Gastroesophageal sphincter (tissue), 4 donors: ENCODE data around the gene DNAH8. TPM values are rescaled to one million over a fixed set of nuclear protein-coding genes. Genes with fewer than 3 reads are reported as not detected.

Experiments used
- ATAC-seq: fragments of 150-250 bp; one replicate; pipeline ENCODE4 v1.9.1; 2016; ENCODE audit warnings: mild to moderate bottlenecking, moderate library complexity
- H3K27ac ChIP-seq, 4 donors: fragments of 200-600 bp; sonication (generic) in 3 of 4; 1 replicate in 3 of 4; 2 replicates in 1 of 4; pipeline ENCODE4 v1.5.1; 2016 to 2019
- H3K27me3 ChIP-seq: fragments of 200-600 bp; sonication (generic); one replicate; pipeline ENCODE4 v1.5.1; 2019
- H3K36me3 ChIP-seq, 2 donors: fragments of 200-600 bp; sonication (generic); one replicate each; pipeline ENCODE4 v1.5.1; 2019; ENCODE audit warnings: control low read depth in 1 of 2
- H3K4me1 ChIP-seq, 3 donors: fragments of 200-600 bp; sonication (generic); 1 replicate in 2 of 3; 2 replicates in 1 of 3; pipeline ENCODE4 v1.5.1; 2016 to 2019; ENCODE audit warnings: control low read depth in 2 of 3
- H3K4me3 ChIP-seq, 2 donors: fragments of 200-600 bp; sonication (generic); one replicate each; pipeline ENCODE4 v1.5.1; 2019; ENCODE audit warnings: mild to moderate bottlenecking in 1 of 2, moderate library complexity in 1 of 2
- H3K9me3 ChIP-seq, 3 donors: fragments of 200-600 bp; sonication (generic); one replicate each; pipeline ENCODE4 v1.5.1; 2017 to 2019; ENCODE audit warnings: control low read depth in 2 of 3
- EP300 ChIP-seq: sonication (generic); formaldehyde crosslinking; IDR thresholded peaks from one replicate; pipeline ENCODE4 v1.6.1; 2017; ENCODE audit warnings: antibody characterized with exemption, mild to moderate bottlenecking
- POLR2A ChIP-seq, 2 donors: fragments of 450-650 bp; IDR thresholded peaks; one replicate each; pipeline ENCODE4 v1.6.1; 2017; ENCODE audit warnings: antibody characterized with exemption in 2 of 2, mild to moderate bottlenecking in 2 of 2, moderate library complexity in 1 of 2
- POLR2AphosphoS5 ChIP-seq: sonication (generic); formaldehyde crosslinking; IDR thresholded peaks from one replicate; pipeline ENCODE4 v1.6.1; 2017; ENCODE audit warnings: antibody characterized with exemption
- WGBS, 2 donors: methylation state at CpG; one replicate each; pipeline ENCODE4 v1.1.5; 2018; ENCODE audit warnings: low coverage in 1 of 2; 5-methylcytosine and 5-hydroxymethylcytosine counted together
- total RNA-seq, 4 donors: library from RNA; depleted of rRNA; stranded (reverse); fragments of >200 nt; gene quantifications; one replicate each; pipeline ENCODE4 v1.1.0, GENCODE V29; 2016
- TF ChIP-seq, protein P1 (sequence below), 4 experiments: fragments of 200-600 bp in 2 of 4; fragments of 450-650 bp in 2 of 4; sonication (generic) in 1 of 4; IDR thresholded peaks; one replicate each; pipeline ENCODE4 v1.5.1; 2017 to 2019; ENCODE audit warnings: antibody characterized with exemption in 4 of 4, mild to moderate bottlenecking in 2 of 4, moderate library complexity in 2 of 4

The DNAH8 gene
- total RNA-seq, 4 donors from 2014 or later = not detected

DNA sequence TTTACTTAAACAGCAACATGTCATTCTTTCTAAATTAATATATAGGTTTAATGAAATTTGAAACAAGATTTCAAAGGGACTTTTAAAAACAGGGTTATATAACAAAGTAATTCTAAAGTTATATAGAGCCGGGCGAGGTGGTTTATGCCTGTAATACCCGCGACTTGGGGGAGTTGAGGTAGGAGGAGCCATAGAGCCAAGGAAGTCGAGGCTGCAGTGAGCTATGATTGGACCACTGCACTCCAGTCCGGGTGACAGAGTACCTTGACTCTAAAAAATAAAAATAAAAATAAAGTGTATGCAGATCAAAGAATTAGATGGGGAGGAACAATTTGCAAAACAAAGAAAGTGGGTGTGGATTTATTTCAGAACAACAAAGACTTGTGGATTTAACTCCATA lies 182.4 kb downstream of the DNAH8 start:
- no peak for TF ChIP-seq POLR2A (IDR thresholded peaks at IDR 0.05)
- TF ChIP-seq, protein P1, sequence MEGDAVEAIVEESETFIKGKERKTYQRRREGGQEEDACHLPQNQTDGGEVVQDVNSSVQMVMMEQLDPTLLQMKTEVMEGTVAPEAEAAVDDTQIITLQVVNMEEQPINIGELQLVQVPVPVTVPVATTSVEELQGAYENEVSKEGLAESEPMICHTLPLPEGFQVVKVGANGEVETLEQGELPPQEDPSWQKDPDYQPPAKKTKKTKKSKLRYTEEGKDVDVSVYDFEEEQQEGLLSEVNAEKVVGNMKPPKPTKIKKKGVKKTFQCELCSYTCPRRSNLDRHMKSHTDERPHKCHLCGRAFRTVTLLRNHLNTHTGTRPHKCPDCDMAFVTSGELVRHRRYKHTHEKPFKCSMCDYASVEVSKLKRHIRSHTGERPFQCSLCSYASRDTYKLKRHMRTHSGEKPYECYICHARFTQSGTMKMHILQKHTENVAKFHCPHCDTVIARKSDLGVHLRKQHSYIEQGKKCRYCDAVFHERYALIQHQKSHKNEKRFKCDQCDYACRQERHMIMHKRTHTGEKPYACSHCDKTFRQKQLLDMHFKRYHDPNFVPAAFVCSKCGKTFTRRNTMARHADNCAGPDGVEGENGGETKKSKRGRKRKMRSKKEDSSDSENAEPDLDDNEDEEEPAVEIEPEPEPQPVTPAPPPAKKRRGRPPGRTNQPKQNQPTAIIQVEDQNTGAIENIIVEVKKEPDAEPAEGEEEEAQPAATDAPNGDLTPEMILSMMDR (IDR thresholded peaks at IDR 0.05) = no peak
- TF ChIP-seq EP300 = no peak
- TF ChIP-seq POLR2AphosphoS5 = no peak
- Histone ChIP-seq H3K4me3 (no peak overlapping the region), H3K27me3 (peaks cover 19% of the 10 kb centered on the region), H3K27ac (no peak overlapping the region), H3K36me3 (no peaks in the 10 kb centered on the region), H3K4me1 (no peaks in the 10 kb centered on the region), H3K9me3 (no peaks in the 10 kb centered on the region)
- no peak for ATAC-seq
- WGBS, 2 donors = 79 to 88% methylated on average over 6 of the region's 6 CpGs

DNA sequence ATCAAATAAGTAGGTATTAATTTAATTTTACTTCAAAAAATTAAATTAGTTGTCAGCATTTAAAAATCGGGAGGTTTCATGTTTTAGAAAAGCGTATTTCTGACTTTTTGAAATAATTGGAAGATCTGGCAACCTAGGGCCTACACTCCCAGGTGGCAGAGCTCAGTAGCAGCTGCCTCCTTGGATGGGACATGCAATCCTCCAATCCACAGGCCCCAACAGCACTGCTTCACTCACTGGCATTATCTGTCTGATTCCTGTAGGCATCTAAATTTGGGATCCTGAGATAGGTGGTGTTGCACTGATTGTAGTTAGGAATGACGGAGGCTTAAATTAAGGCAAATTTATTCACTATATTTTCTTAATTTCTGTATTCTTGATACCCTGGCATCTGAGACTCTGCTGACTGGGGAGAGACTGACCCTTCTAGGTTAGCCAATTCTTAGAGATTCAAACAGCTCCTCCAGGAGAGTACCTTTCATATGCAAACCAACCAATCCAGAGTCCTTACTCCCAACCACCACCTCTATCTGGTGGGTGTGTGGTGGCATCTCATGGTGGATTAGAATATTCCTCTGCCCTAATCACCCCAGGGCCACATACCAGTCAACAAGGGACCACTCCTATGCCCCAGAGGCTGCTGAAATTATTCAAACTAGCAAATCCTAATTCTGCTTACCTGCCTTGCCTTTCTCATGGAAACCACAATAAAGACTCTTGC lies 186.9 kb downstream of the DNAH8 start:
- TF ChIP-seq, protein P1 (IDR thresholded peaks at IDR 0.05) = no peak
- TF ChIP-seq POLR2A (IDR thresholded peaks at IDR 0.05) (no peak), EP300 (no peak), POLR2AphosphoS5 (no peak)
- Histone ChIP-seq H3K9me3 (no peaks in the 10 kb centered on the region), H3K27ac (no peak overlapping the region), H3K36me3 (no peaks in the 10 kb centered on the region), H3K27me3 (peaks cover 15% of the 10 kb centered on the region), H3K4me1 (no peaks in the 10 kb centered on the region), H3K4me3 (no peak overlapping the region)
- WGBS, 2 donors = 93 to 100% methylated on average over 3 of the region's 3 CpGs
- no peak for ATAC-seq

DNA sequence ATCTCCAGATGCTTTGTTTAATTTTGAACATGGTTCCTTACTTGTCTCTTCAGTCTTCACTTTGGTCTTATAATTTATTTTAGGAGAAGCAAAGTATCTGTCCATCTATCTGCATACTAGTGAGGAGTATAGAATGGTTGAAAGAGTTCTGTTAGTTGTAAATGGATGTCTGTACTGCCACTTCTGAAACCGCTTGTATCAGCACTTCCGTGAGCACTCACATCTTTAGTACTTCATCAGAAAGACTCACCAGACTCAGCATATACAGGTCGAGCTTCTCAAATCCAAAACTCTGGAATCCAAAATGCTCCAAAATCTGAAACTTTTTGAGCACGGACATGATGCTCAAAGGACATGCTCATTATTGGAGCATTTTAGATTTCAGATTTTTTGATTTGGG lies 191.5 kb downstream of the DNAH8 start:
- Histone ChIP-seq H3K4me1 (no peaks in the 10 kb centered on the region), H3K27me3 (peaks cover 14% of the 10 kb centered on the region), H3K27ac (no peak overlapping the region), H3K36me3 (no peaks in the 10 kb centered on the region), H3K9me3 (no peaks in the 10 kb centered on the region), H3K4me3 (no peak overlapping the region)
- no peak for TF ChIP-seq EP300
- WGBS, 2 donors = 83 to 91% methylated on average over 4 of the region's 4 CpGs
- ATAC-seq = no peak

DNA sequence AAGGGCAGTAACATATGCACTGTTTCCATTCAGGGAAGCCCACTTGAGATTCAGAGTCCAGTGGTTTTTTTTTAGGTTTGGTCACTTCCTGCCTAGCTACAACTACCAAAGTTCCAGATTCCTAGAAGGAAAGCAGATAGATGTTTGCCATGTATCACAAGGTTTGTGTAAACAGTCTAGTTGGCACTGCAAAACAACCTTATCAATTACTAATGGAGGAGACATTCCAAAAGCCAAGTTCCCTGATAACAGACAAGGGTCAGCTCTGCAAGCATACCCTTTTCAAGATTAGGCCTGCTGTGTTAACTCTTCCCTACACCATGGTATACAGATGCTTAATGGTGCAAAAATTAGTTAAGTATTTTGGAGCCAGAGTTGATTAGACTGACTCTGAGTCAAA lies 192.2 kb downstream of the DNAH8 start:
- no peak for ATAC-seq
- Histone ChIP-seq H3K27ac (no peak overlapping the region), H3K4me1 (no peaks in the 10 kb centered on the region), H3K36me3 (no peaks in the 10 kb centered on the region), H3K4me3 (no peak overlapping the region), H3K9me3 (no peaks in the 10 kb centered on the region), H3K27me3 (peaks cover 12% of the 10 kb centered on the region)
- TF ChIP-seq POLR2A (IDR thresholded peaks at IDR 0.05) = no peak
- TF ChIP-seq POLR2AphosphoS5 = no peak
- TF ChIP-seq EP300 = no peak
- TF ChIP-seq, protein P1 (IDR thresholded peaks at IDR 0.05) = no peak

GRCh38 chr6:38909015-38909730 lies 194.1 kb downstream of the DNAH8 start:
- Histone ChIP-seq H3K36me3 (no peaks in the 10 kb centered on the region), H3K27me3 (no peaks in the 10 kb centered on the region), H3K4me1 (no peaks in the 10 kb centered on the region), H3K27ac (no peak overlapping the region), H3K9me3 (no peaks in the 10 kb centered on the region), H3K4me3 (no peak overlapping the region)
- TF ChIP-seq POLR2A (IDR thresholded peaks at IDR 0.05) (no peak), POLR2AphosphoS5 (no peak), EP300 (no peak)
- TF ChIP-seq, protein P1 (IDR thresholded peaks at IDR 0.05) = no peak
- WGBS, 2 donors = 50 to 54% methylated on average over 5 of the region's 6 CpGs
- no peak for ATAC-seq
